OCI-LY3 (cell line): ENCODE measurements around the gene HBS1L.

ENCODE experiments used
- CTCF ChIP-seq: fragments of 200-600, 300-600 bp; sonication (generic); IDR thresholded peaks from 2 replicates; pipeline ENCODE4 v1.5.1; 2014; ENCODE audit warnings: antibody characterized with exemption, low read length, low read depth
- EZH2phosphoT487 ChIP-seq: fragments of 200-600 bp; shearing (Covaris generic); IDR thresholded peaks from 2 replicates; pipeline ENCODE4 v1.6.1; 2018; ENCODE audit warnings: antibody characterized with exemption, mixed run types, low read depth

DNA sequence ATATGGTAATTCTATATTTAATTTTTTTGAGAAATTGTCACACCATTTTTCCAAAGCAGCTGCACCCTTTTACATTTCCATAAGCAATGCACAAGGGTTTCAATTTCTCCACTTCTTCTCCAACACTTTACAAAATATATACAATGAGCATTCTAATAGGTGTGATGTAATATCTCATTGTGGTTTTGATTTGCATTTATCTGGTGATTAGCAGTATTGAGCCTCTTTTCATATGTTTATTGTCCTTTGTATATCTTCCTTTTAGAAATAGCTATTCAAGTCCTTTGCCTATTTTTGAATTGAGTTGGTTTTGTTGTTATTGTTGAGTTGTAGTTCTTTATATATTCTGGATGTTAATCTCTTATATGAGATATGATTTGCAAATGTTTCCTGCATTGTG is 47.6 kb upstream of the HBS1L start:
- no peak for TF ChIP-seq CTCF
- TF ChIP-seq EZH2phosphoT487, result no peak
